ENCODE results near the gene HDAC4.

- no peak for TF ChIP-seq ZNF384 (IDR thresholded peaks at IDR 0.05)
- TF ChIP-seq NFRKB (IDR thresholded peaks at IDR 0.05), result no peak
- TF ChIP-seq PKNOX1 (IDR thresholded peaks at IDR 0.05), result no peak
- TF ChIP-seq FOXM1 (IDR thresholded peaks at IDR 0.05; ENCODE audit: borderline replicate concordance), result no peak
- TF ChIP-seq SP1 (IDR thresholded peaks at IDR 0.05), result no peak
- TF ChIP-seq BHLHE40 (IDR thresholded peaks at IDR 0.05; ENCODE audit: borderline replicate concordance), result no peak
- TF ChIP-seq TARDBP (IDR thresholded peaks at IDR 0.05), result no peak
- TF ChIP-seq SUZ12 (IDR thresholded peaks at IDR 0.05), result no peak
- no peak for TF ChIP-seq HDGF (IDR thresholded peaks at IDR 0.05; ENCODE audit: borderline replicate concordance)
- TF ChIP-seq CTBP1 (IDR thresholded peaks at IDR 0.05; ENCODE audit: borderline replicate concordance), result no peak
- TF ChIP-seq ELF4 (IDR thresholded peaks at IDR 0.05), result no peak
- no peak for TF ChIP-seq L3MBTL2 (conservative IDR thresholded peaks at IDR 0.05)
- TF ChIP-seq ARNT (IDR thresholded peaks at IDR 0.05), result no peak
- no peak for TF ChIP-seq FOXA1 (IDR thresholded peaks at IDR 0.05)
These were observed 138.2 kb downstream of the HDAC4 start for GRCh38 chr2:239262484-239263230.

Measured in HEK293T (cell line).